ENCODE results near the gene EXOG.

DNA sequence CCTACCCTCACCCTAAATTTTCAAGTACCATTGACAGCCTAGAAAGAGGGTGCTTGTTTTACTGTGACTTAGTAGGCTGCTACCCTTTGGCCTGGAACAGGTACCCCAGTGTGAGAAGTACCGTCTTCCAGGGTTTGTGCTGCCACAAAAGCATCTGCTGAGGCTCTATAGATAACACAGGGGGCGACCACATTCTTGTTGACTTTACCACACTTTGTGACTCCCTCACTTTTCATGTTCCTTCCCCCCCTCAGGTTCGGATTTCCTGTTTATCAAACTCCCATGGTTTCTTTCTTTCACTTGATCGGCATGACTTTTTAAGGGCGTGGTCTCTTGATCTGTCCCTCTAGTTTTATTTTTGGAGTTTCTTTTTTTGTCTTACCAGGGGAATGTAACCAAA, 23.5 kb downstream of the EXOG start:
- TF ChIP-seq EZH2 (IDR thresholded peaks at IDR 0.05; ENCODE audit: low read length, missing control alignments) (no peak), CTCF (conservative IDR thresholded peaks at IDR 0.05 in 1 of 2, IDR thresholded peaks at IDR 0.05 in 1 of 2; ENCODE audit: low read depth in 1 of 2, low read length in 2 of 2) (no peak)

Data from fibroblast of lung (primary cell).